Osteocyte (in vitro differentiated cells): ENCODE data around the gene ZSCAN22. TPM values are rescaled to one million over a fixed set of nuclear protein-coding genes. Genes with fewer than 3 reads are reported as not detected.

Experiments used
- DNase-seq: peaks from one replicate; pipeline ENCODE4 v3.0.0; 2021; ENCODE audit warnings: mixed read lengths; ENCODE audit not compliant: unreplicated experiment; ENCODE audit errors: extremely low spot score
- H3K27ac Mint-ChIP-seq: one replicate; pipeline ENCODE4 v1.8.0; 2021; ENCODE audit warnings: mild to moderate bottlenecking, mixed read lengths; ENCODE audit not compliant: unreplicated experiment
- H3K27me3 Mint-ChIP-seq: one replicate; pipeline ENCODE4 v1.8.0; 2021; ENCODE audit warnings: mixed read lengths; ENCODE audit not compliant: unreplicated experiment
- H3K36me3 Mint-ChIP-seq: one replicate; pipeline ENCODE4 v1.8.0; 2021; ENCODE audit warnings: mixed read lengths; ENCODE audit not compliant: unreplicated experiment
- H3K4me1 Mint-ChIP-seq: one replicate; pipeline ENCODE4 v1.8.0; 2021; ENCODE audit warnings: mixed read lengths; ENCODE audit not compliant: unreplicated experiment
- H3K4me3 Mint-ChIP-seq: one replicate; pipeline ENCODE4 v1.8.0; 2021; ENCODE audit warnings: mild to moderate bottlenecking, moderate library complexity, mixed read lengths; ENCODE audit not compliant: unreplicated experiment
- H3K9me3 Mint-ChIP-seq: one replicate; pipeline ENCODE4 v1.8.0; 2021; ENCODE audit warnings: mixed read lengths; ENCODE audit not compliant: unreplicated experiment
- CTCF ChIP-seq: fragments of 200-600 bp; sonication (generic); IDR thresholded peaks from 2 replicates; pipeline ENCODE4 v1.5.0; 2021; ENCODE audit warnings: antibody characterized with exemption, mild to moderate bottlenecking, moderate library complexity
- total RNA-seq: library from RNA; stranded (reverse); gene quantifications from 2 replicates; pipeline ENCODE4 v1.2.1, GENCODE V29; 2021

The ZSCAN22 gene
- total RNA-seq, 1 donor from 2014 or later, result 4.1 TPM

- no peak for DNase-seq
- Mint-ChIP-seq H3K9me3 (no peaks in the 10 kb centered on the region), H3K4me3 (no peak overlapping the region), H3K27me3 (no peaks in the 10 kb centered on the region), H3K4me1 (no peaks in the 10 kb centered on the region), H3K36me3 (no peaks in the 10 kb centered on the region), H3K27ac (no peak overlapping the region)
- TF ChIP-seq CTCF, result peak; percentile 13
Observed at GRCh38 chr19:58328999-58329398, 2.2 kb downstream of the ZSCAN22 start.

GRCh38 chr19:58330458-58330857 lies 3.7 kb downstream of the ZSCAN22 start:
- Mint-ChIP-seq H3K4me3 (no peak overlapping the region), H3K4me1 (no peaks in the 10 kb centered on the region), H3K27me3 (no peaks in the 10 kb centered on the region), H3K9me3 (no peaks in the 10 kb centered on the region), H3K27ac (no peak overlapping the region), H3K36me3 (peaks cover 3% of the 10 kb centered on the region)
- TF ChIP-seq CTCF, result no peak
- no peak for DNase-seq

GRCh38 chr19:58332697-58333096 lies 5.9 kb downstream of the ZSCAN22 start:
- DNase-seq, result no peak
- H3K4me3 Mint-ChIP-seq, result no peak overlapping the region
- no peaks in the 10 kb centered on the region for H3K9me3 Mint-ChIP-seq
- no peak overlapping the region for H3K27ac Mint-ChIP-seq
- H3K4me1 Mint-ChIP-seq, result no peaks in the 10 kb centered on the region
- H3K36me3 Mint-ChIP-seq, result peaks cover 7% of the 10 kb centered on the region
- TF ChIP-seq CTCF, result no peak
- H3K27me3 Mint-ChIP-seq, result no peaks in the 10 kb centered on the region

- DNase-seq, result no peak
- Mint-ChIP-seq H3K36me3 (peaks cover 23% of the 10 kb centered on the region), H3K4me1 (no peaks in the 10 kb centered on the region), H3K27ac (no peak overlapping the region), H3K27me3 (no peaks in the 10 kb centered on the region), H3K9me3 (no peaks in the 10 kb centered on the region), H3K4me3 (no peak overlapping the region)
- no peak for TF ChIP-seq CTCF
Observed at GRCh38 chr19:58334691-58335249, 8.0 kb downstream of the ZSCAN22 start.

GRCh38 chr19:58335630-58336029 lies 8.8 kb downstream of the ZSCAN22 start:
- Mint-ChIP-seq H3K36me3 (peaks cover 28% of the 10 kb centered on the region), H3K9me3 (no peaks in the 10 kb centered on the region), H3K27ac (no peak overlapping the region), H3K4me3 (no peak overlapping the region), H3K27me3 (no peaks in the 10 kb centered on the region), H3K4me1 (no peaks in the 10 kb centered on the region)
- DNase-seq, result no peak
- no peak for TF ChIP-seq CTCF
